Testis (tissue), 3 donors: ENCODE measurements around the gene FIBCD1. TPM values are rescaled to one million over a fixed set of nuclear protein-coding genes. Genes with fewer than 3 reads are reported as not detected.

Experiments
- DNase-seq: peaks from one replicate; pipeline ENCODE4 v3.0.0-alpha.2; 2019
- H3K27ac ChIP-seq, 2 donors: fragments of 200-600 bp; sonication (generic); one replicate each; pipeline ENCODE4 v1.5.1; 2019
- H3K27me3 ChIP-seq: fragments of 200-600 bp; sonication (generic); one replicate; pipeline ENCODE4 v1.5.1; 2019
- H3K36me3 ChIP-seq: fragments of 200-600 bp; sonication (generic); one replicate; pipeline ENCODE4 v1.5.1; 2017; ENCODE audit warnings: low read depth; ENCODE audit errors: missing control alignments
- H3K4me1 ChIP-seq: fragments of 200-600 bp; sonication (generic); one replicate; pipeline ENCODE4 v1.5.1; 2019
- H3K4me3 ChIP-seq, 2 donors: fragments of 200-600 bp; sonication (generic); one replicate each; pipeline ENCODE4 v1.5.1; 2017 to 2019
- H3K9me3 ChIP-seq: fragments of 200-600 bp; sonication (generic); one replicate; pipeline ENCODE4 v1.5.1; 2017
- CTCF ChIP-seq, 3 experiments: fragments of 450-650 bp in 2 of 3; fragments of 200-600 bp in 1 of 3; sonication (generic) in 1 of 3; IDR thresholded peaks; one replicate each; pipeline ENCODE4 v1.5.1; 2016 to 2019; ENCODE audit warnings: antibody characterized with exemption in 3 of 3, mild to moderate bottlenecking in 2 of 3, moderate library complexity in 1 of 3
- POLR2A ChIP-seq: fragments of 450-650 bp; IDR thresholded peaks from one replicate; pipeline ENCODE4 v1.6.1; 2017; ENCODE audit warnings: antibody characterized with exemption, mild to moderate bottlenecking, moderate library complexity
- WGBS, 2 donors: methylation state at CpG; one replicate each; pipeline ENCODE4 v1.1.5; 2018; 5-methylcytosine and 5-hydroxymethylcytosine counted together
- intact Hi-C: fragments of 100-400 bp; cut with DNase I; formaldehyde crosslinking; loops from one replicate; pipeline ENCODE4 v1.15.1; 2023; ENCODE audit warnings: low total_unique reads
- polyA plus RNA-seq: library from polyadenylated mRNA; stranded (reverse); fragments of 350-450 nt; fragmentation: Illumina TruSeq; extraction: RNeasy Lipid Tissue Mini Kit (QIAGEN cat#74804); gene quantifications from one replicate; pipeline ENCODE4 v1.2.3, GENCODE V29; 2014; ENCODE audit warnings: low read depth, low replicate concordance; ENCODE audit not compliant: insufficient read depth
- total RNA-seq, 2 donors: library from RNA; depleted of rRNA; stranded (reverse); fragments of >200 nt; gene quantifications; one replicate each; pipeline ENCODE4 v1.2.3, GENCODE V29; 2016

The FIBCD1 gene
- total and polyA plus RNA-seq, 3 donors from 2014 or later = 20.8 to 33.5 (median 29.1) TPM

DNA sequence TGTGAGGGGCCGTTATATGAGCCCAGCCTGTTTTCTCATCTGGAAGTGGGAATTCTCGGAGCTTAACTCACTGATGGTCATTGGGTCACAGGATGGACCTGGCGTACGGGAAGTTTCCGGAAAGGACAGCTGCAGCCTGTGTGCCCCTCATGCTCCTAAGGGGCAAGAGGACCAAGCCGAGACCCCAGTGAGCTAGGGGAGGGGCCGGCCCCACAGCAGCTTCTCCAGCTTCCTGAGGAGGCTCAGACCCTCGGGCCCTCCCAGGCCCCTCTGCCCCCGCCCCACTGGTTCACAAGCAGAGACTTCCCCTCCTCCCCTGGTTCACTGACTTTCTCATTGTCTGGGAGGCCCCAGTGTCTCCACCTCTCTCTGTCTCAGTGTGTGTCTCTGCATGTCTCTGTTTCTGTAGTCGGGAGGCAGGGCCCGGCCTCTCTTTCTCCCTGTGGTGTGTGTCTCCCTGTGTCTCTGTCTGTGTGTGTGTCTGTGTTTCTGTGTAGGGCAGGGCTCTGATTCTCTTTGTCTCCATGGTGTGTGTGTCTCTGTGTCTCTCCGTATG is 32.3 kb upstream of the FIBCD1 start:
- no peak overlapping the region for H3K4me3 ChIP-seq
- no peak for DNase-seq
- TF ChIP-seq POLR2A = no peak
- no peak for TF ChIP-seq CTCF (IDR thresholded peaks at IDR 0.05)
- H3K36me3 ChIP-seq = no peaks in the 10 kb centered on the region
- no peaks in the 10 kb centered on the region for H3K27me3 ChIP-seq
- 76 to 77% methylated on average over 11 to 12 of the region's 12 CpGs for WGBS, 2 donors
- H3K27ac ChIP-seq = no peak overlapping the region
- intact Hi-C loops = no loop called here
- no peaks in the 10 kb centered on the region for H3K9me3 ChIP-seq
- H3K4me1 ChIP-seq = no peaks in the 10 kb centered on the region

DNA sequence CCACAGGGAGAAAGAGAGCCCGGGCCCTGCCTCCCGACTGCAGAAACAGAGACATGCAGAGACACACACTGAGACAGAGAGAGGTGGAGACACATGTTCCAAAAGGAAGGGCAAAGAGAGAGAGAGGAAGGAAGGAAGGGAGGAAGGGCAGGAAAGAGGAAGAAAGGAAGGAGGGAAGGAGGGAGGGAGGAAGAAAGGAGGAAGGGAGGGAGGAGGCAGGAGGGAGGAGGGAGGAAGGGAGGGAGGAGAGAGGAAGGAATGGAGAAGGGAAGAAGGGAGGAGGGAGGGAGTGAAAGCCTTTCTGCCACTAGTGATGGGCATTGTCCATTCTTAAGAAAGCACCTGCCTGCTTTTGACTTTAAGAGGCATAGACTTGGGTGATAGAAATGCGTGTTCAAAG is 31.8 kb upstream of the FIBCD1 start:
- TF ChIP-seq POLR2A (no peak), CTCF (IDR thresholded peaks at IDR 0.05) (no peak)
- no peaks in the 10 kb centered on the region for H3K36me3 ChIP-seq
- 89 to 92% methylated on average over 3 of the region's 3 CpGs for WGBS, 2 donors
- H3K9me3 ChIP-seq = no peaks in the 10 kb centered on the region
- H3K27ac ChIP-seq = no peak overlapping the region
- intact Hi-C loops = no loop called here
- no peak overlapping the region for H3K4me3 ChIP-seq
- DNase-seq = no peak
- H3K4me1 ChIP-seq = no peaks in the 10 kb centered on the region
- H3K27me3 ChIP-seq = no peaks in the 10 kb centered on the region

GRCh38 chr9:130970052-130970451 is 31.0 kb upstream of the FIBCD1 start:
- TF ChIP-seq POLR2A (no peak), CTCF (IDR thresholded peaks at IDR 0.05) (no peak)
- Histone ChIP-seq H3K27ac (no peak overlapping the region), H3K36me3 (no peaks in the 10 kb centered on the region), H3K27me3 (no peaks in the 10 kb centered on the region), H3K4me1 (no peaks in the 10 kb centered on the region), H3K4me3 (no peak overlapping the region), H3K9me3 (no peaks in the 10 kb centered on the region)
- intact Hi-C loops = no loop called here
- DNase-seq = no peak
- 86 to 87% methylated on average over 12 of the region's 12 CpGs for WGBS, 2 donors

- WGBS, 2 donors = 87% methylated on average over 7 of the region's 7 CpGs
- no peak overlapping the region for H3K4me3 ChIP-seq
- H3K27ac ChIP-seq = no peak overlapping the region
- DNase-seq = no peak
- H3K27me3 ChIP-seq = no peaks in the 10 kb centered on the region
- H3K9me3 ChIP-seq = no peaks in the 10 kb centered on the region
- intact Hi-C loops = no loop called here
- TF ChIP-seq POLR2A (no peak), CTCF (IDR thresholded peaks at IDR 0.05) (no peak)
- H3K36me3 ChIP-seq = no peaks in the 10 kb centered on the region
- H3K4me1 ChIP-seq = no peaks in the 10 kb centered on the region
Observed at GRCh38 chr9:130965680-130966079, 26.6 kb upstream of the FIBCD1 start.

- Histone ChIP-seq H3K9me3 (no peaks in the 10 kb centered on the region), H3K4me3 (no peak overlapping the region), H3K4me1 (no peaks in the 10 kb centered on the region), H3K27ac (no peak overlapping the region), H3K27me3 (no peaks in the 10 kb centered on the region), H3K36me3 (no peaks in the 10 kb centered on the region)
- TF ChIP-seq POLR2A = no peak
- intact Hi-C loops = no loop called here
- DNase-seq = no peak
- 94 to 95% methylated on average over 8 of the region's 8 CpGs for WGBS, 2 donors
Observed at GRCh38 chr9:130963916-130964315, 24.9 kb upstream of the FIBCD1 start.
